ENCODE measurements around the gene CTDSPL.

Gene CTDSPL

GRCh38 chr3:37918627-37919026 lies 56.9 kb downstream of the CTDSPL start:
- DNase-seq: no peak

DNA sequence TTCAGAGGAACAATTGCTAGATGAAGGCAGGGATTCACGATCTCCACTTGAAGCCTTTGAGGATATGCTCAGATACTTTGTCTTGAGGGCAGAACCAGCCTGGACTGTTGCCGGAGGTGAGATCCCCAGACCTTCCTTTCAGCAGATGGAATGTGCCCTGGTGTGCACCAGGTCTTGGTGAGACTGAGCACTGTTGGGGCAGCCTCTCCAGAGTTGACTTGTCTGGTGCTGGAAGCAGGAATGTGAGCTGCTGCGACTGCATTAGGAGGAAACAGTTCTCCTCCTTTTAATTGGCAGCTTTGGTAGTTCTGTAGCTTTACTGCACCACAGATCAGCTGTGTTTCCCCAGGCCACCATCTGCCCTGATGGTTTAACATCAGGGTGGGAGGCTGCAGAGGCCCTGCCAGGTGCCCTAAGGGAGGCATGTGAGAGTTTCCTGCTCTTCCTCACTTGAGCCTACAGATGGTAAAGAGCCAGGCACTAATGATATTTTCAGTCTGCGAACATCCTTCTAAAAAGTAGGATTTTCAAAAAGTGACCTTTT lies 58.5 kb downstream of the CTDSPL start:
- DNase-seq: no peak

- peak; percentile 46 for DNase-seq
Observed at GRCh38 chr3:37921025-37921424, 59.3 kb downstream of the CTDSPL start.

DNA sequence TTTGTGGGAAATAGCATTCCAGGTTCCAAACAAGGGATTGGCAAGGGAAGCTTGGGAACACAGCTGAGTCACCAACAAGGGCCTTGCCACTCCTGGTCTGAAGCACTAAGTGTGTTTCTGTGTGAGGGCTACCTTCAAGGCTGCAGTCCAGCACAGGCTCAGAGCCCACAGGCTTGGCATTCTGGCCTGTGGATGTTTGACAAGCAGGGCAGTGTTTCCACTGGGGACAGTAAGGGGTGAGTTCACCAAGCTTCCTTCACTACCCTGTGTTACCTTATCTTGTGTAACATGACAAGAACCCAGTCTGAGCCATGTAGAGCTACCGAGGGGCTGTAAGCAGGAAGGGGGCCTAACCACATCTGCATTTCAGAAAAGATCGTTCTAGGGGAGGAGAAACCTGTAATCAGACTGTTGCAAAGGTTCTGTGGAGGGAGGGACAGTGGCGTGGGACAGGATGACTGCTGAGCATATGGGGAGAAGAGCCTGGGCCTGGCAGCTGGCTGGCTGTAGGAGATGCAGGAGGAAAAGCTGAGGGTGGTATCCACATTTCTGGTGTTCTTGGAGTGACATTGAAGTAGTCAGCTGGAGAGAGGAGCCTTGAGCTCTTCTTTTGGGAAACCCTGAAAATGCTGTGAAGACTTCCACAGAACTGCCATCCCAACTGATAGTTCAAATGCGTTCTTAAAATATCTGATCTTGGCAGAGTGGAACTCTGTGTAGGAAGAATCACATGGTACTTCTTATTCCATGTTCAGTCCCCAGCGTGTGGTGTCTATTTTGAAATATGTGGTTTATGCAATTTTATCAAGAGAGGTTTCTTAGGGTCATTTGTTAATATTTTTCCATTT lies 61.3 kb downstream of the CTDSPL start:
- peak; percentile 97 for DNase-seq

DNA sequence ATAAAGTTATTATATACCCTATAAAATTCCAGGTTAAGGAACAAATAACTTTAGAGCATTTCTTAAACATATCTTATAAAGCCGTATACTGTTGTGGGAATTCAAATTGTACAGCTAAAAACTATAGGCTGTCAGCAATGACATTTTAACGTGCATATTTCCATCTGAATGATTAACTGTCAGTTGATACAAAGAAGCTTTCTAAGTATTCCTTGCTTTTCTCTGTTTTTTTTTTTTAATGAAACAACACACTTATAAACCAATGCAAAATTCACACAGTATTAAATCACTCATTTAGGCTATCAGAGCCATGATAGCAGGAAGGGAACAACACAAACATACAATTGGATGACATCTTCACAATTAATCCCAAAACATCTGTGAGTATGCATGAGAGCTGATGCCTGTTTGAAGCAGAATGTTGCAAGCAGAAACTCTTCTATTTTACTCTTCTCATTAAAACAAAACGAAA lies 61.9 kb downstream of the CTDSPL start:
- DNase-seq: no peak

DNA sequence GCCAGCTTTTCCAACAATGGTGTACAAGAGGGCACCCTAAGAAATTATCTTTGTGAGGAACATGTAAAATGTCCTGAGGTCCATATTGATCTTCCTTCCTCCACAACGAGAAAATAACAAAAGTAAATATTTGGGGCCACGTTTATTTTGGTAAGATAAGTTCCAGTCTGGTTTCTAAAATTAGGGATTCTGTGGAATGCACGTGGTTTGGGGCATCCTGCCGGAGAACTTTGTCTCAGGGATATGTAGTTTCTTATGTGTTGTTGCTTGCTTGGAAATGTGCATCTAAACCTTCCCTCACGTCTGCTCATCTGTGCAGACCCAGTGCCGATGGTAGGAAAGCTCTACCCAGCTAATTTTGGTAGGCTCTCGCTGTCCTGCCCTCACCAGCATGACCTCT lies 62.8 kb downstream of the CTDSPL start:
- no peak for DNase-seq

DNA sequence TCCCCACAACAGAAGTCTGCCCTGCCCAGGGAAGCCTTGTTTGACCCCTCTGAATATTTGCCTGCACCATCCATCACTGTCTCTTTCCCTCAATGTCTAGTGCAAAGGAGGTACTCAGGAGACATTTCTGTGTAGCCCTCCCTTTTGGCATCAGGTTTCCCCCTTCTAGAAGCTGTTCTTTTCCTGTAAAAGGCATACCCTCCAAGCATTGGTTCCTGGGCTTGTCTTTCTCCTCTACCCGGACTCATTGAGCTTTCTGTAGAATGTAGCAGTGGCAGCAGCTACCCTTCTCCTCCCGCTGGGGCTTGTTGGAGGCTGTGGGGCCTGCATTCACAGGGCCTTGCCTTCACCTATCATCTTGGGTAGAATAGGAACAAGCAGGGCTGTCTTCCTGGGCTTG lies 63.5 kb downstream of the CTDSPL start:
- no peak for DNase-seq

- DNase-seq: no peak
Observed at GRCh38 chr3:37926611-37927010, 64.9 kb downstream of the CTDSPL start.

GRCh38 chr3:37930495-37930894 lies 68.8 kb downstream of the CTDSPL start:
- DNase-seq: no peak

GRCh38 chr3:37932505-37932904 lies 70.8 kb downstream of the CTDSPL start:
- no peak for DNase-seq

GRCh38 chr3:37934631-37935289 lies 73.1 kb downstream of the CTDSPL start:
- DNase-seq: no peak

GRCh38 chr3:37935290-37935668 lies 73.6 kb downstream of the CTDSPL start:
- peak; percentile 39 for DNase-seq

DNA sequence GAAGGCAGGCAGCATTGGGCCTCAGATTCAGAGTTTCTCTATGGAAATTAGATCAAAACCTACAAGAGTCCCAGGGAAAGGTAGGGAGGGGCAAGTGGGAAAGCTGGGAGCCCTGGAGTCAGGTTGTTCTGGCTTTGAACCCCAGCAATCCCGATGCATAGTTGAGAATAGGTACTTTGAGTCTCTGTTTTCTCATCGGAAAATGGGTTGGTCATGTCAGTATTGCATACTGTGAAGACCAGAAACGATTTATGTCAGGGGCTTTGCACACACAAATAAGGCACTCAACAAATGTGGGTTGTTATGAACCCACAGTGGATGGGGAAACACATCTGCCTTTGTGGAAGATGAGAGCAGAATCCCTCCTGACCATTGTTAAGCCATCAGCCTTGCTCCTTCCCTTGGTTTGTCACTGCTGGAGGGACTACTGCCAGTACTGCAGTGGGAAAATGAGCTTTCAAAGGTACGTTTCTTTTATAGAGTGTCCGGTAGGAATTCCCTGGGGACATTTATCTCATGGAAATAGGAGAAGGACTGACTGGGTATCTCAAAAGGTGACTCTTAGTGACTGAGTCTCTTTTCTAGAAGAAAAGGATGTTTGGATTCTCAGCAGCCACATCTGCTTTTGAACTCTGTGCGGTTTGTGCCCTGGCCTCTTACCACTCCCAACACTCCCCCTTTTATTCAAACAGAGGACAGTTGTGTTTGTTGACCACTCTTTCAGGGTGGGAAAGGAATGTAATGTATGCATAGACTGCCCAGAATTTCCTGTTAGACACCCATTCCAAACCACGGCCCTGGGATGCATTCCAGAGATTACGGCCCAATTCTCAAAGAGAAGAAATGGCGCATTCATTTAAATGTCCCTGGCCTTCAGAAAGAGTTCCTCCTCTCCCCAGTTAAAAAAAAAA lies 74.3 kb downstream of the CTDSPL start:
- peak; percentile 34 for DNase-seq

DNA sequence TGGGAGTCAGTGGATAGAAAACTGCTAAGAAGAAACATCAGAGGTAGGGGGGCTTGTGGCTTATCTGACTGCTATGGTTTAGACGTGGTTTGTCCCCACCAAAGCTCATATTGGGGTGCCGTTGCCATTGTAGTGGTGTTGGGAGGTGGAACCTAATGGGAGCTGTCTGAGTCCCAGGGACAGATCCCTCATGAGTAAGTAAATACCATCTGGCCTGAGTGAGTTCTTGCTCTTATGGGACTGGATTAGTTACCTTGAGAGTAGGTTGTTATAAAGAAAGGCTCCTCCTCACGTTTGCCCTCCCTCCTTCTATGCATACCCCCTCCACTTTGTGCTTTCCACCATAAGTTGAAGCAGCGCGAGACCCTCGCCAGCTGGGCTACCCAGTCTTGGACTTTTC lies 75.5 kb downstream of the CTDSPL start:
- DNase-seq: no peak

- no peak for DNase-seq
Observed at GRCh38 chr3:37938011-37938410, 76.3 kb downstream of the CTDSPL start.

- DNase-seq: no peak
Observed at GRCh38 chr3:37940242-37940908, 78.7 kb downstream of the CTDSPL start.

GRCh38 chr3:37941608-37942508 lies 80.2 kb downstream of the CTDSPL start:
- no peak for DNase-seq

- no peak for DNase-seq
Observed at GRCh38 chr3:37942646-37943045, 81.0 kb downstream of the CTDSPL start.

DNA sequence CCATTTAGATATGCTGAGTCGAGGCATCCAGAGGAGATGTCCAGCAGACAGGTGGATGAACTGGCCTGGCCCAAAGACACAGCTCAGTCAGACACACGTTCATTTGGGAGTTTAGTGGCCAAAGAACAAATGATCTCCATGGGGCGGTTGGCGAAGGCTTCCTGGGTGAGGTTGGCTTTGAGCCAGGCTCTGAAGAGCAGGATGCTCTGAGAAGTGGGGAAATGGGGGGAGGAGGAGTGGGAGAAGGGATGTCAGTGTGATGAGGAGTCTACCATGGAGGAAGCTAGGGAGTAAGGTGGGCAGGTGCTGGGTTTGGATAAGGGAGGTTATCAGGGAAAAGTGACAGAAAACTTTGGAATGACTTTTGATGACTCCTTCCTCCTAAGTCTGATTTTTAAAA lies 81.4 kb downstream of the CTDSPL start:
- no peak for DNase-seq

DNA sequence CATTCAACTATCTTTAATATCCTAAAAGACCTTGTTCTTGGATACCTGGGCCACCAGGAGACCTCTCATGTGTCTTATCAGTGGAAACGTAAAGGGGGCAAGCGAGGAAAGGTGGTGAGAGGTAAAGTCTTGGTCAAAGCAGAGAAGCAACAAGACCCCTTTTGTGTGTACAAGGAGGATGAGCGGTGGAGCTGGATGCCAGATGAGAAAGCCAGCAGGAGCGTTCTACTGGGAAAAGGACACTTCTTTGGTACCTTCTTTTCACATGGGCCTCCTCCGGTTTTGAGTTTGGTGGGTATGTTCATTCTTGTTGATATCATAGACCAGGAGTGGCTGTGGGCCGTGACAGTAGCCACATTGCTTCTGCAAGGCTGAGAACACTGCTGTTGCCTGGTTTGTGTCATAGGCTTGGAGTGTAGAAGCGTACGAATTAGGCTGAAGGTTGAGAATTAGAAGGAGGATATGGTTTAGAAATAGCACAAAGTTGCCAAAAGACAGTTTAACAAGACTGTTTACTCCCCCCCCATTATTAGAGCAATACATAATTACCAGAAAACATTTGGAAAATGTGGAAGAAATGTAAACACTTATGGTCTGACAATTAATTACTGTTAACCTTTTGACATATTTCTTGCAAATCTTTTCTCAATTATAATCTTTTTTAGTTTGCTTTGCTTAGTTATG lies 82.1 kb downstream of the CTDSPL start:
- DNase-seq: no peak

- no peak for DNase-seq
Observed at GRCh38 chr3:37944391-37944842, 82.7 kb downstream of the CTDSPL start.

Data from hematopoietic multipotent progenitor cell treated with erythropoietin and hydrocortisone succinate and interleukin-3 and kit ligand, for 4 days (in vitro differentiated cells).